ENCODE data around the gene CRACR2A. TPM values are rescaled to one million over a fixed set of nuclear protein-coding genes. Genes with fewer than 3 reads are reported as not detected.

The CRACR2A gene
- total RNA-seq, 2 donors from 2014 or later, result 50.3 to 54.8 TPM

DNA sequence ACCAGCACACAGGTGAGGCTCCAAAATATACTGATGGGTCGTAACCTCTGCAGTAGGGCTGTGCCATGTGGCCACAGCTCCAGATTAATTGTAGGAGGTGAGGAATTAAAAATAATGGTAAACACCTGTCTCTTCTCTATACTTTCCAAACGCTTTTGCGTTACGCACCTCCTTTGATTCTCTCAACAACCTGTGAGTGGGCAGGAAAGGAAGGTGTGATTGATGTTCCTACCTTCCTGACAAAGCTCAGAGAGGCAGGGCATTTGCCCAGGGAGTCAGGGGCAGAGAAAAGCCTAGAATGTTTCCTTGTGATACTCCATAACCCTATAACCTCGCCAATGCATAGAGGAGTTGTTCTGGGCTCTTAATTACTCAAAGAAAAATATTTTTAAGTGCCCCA, 137.0 kb downstream of the CRACR2A start:
- TF ChIP-seq, protein P1, sequence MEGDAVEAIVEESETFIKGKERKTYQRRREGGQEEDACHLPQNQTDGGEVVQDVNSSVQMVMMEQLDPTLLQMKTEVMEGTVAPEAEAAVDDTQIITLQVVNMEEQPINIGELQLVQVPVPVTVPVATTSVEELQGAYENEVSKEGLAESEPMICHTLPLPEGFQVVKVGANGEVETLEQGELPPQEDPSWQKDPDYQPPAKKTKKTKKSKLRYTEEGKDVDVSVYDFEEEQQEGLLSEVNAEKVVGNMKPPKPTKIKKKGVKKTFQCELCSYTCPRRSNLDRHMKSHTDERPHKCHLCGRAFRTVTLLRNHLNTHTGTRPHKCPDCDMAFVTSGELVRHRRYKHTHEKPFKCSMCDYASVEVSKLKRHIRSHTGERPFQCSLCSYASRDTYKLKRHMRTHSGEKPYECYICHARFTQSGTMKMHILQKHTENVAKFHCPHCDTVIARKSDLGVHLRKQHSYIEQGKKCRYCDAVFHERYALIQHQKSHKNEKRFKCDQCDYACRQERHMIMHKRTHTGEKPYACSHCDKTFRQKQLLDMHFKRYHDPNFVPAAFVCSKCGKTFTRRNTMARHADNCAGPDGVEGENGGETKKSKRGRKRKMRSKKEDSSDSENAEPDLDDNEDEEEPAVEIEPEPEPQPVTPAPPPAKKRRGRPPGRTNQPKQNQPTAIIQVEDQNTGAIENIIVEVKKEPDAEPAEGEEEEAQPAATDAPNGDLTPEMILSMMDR (IDR thresholded peaks at IDR 0.05), result no peak
- Histone ChIP-seq H3K9me3 (no peaks in the 10 kb centered on the region), H3K36me3 (no peaks in the 10 kb centered on the region), H3K9ac (ENCODE audit: low read depth in 2 of 2, low read length in 2 of 2) (no peak overlapping the region), H3K27me3 (no peaks in the 10 kb centered on the region), H3K27ac (no peak overlapping the region), H3K4me3 (no peak overlapping the region), H3K4me1 (no peaks in the 10 kb centered on the region)
- intact Hi-C loops (cut with DNase I), result no loop called here
- DNase-seq, result no peak

DNA sequence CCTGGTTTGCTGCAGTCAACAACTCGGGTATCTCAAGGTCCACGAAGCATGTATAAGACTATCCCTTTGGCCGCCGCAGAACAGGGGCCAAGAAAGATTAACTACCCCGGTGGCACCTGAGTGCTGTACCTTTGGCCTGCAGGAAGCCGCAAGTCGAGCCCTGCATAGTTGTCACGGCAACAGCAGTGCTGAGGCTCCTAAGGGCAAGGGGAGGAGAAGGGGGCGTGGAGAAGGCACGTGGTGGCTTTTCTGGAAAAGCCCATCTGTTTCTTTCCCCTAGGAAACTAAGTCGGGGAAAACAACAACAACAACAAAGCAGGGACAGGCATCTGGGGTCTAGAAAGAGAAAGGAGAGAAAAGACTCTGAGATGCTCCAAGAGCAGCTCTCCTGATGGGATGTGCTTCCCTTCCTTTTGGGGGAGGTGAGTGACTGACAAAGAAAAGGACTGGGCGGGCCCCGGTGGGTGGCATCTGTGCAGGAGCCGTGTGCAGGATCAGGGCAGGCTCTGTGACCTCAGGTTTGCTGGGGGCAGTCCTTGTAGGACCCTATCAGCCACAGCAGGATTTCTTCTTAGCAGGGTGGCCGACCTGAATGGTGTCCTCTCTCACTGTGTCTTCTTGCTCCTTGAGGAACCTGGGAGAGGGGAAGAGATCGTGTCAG, 138.0 kb downstream of the CRACR2A start:
- TF ChIP-seq, protein P1 (IDR thresholded peaks at IDR 0.05), result no peak
- Histone ChIP-seq H3K27ac (no peak overlapping the region), H3K4me3 (no peak overlapping the region), H3K9ac (ENCODE audit: low read depth in 2 of 2, low read length in 2 of 2) (no peak overlapping the region), H3K9me3 (no peaks in the 10 kb centered on the region), H3K4me1 (no peaks in the 10 kb centered on the region), H3K27me3 (no peaks in the 10 kb centered on the region), H3K36me3 (no peaks in the 10 kb centered on the region)
- intact Hi-C loops (cut with DNase I), result no loop called here
- DNase-seq, result no peak

DNA sequence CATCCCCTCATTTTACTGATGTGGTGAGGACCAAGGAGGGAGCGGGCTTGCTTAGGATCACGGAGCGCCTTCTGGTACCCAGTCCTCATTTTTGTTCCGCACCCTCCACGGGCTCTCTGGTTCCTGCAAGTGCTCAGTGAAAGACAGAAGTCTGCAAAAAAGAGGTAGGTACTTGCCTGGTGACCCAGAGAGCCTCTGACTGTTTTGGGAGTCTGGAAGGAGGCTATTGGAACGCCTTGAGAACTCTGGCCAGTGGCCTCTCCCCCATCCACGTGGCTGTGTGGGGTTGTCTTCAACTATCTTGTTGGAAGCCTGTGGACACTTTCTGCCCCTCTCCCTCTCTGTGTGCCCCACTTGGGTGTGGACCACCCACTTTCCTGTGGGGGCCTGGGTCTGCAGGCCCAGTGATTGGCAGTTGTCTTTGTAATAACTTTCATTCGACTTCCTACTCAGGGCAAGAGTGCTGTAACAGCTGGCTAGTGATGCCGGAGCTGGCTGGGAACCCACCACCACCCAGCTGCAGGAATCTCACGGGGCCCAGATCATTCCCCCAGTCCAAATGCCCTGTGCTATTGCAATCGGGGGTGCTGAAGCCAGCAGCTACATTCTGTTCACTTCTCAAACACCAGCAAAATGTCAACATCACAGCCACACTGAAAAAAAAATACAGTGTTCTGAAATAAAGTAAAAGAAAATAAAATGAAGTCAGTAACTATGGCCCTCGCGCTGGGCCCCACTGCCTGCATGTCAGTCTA, 139.1 kb downstream of the CRACR2A start:
- Histone ChIP-seq H3K27me3 (no peaks in the 10 kb centered on the region), H3K9me3 (no peaks in the 10 kb centered on the region), H3K36me3 (no peaks in the 10 kb centered on the region), H3K27ac (no peak overlapping the region), H3K4me1 (no peaks in the 10 kb centered on the region), H3K4me3 (no peak overlapping the region), H3K9ac (ENCODE audit: low read depth in 2 of 2, low read length in 2 of 2) (no peak overlapping the region)
- intact Hi-C loops (cut with DNase I), result no loop called here
- DNase-seq, result no peak
- TF ChIP-seq, protein P1 (IDR thresholded peaks at IDR 0.05), result no peak

DNA sequence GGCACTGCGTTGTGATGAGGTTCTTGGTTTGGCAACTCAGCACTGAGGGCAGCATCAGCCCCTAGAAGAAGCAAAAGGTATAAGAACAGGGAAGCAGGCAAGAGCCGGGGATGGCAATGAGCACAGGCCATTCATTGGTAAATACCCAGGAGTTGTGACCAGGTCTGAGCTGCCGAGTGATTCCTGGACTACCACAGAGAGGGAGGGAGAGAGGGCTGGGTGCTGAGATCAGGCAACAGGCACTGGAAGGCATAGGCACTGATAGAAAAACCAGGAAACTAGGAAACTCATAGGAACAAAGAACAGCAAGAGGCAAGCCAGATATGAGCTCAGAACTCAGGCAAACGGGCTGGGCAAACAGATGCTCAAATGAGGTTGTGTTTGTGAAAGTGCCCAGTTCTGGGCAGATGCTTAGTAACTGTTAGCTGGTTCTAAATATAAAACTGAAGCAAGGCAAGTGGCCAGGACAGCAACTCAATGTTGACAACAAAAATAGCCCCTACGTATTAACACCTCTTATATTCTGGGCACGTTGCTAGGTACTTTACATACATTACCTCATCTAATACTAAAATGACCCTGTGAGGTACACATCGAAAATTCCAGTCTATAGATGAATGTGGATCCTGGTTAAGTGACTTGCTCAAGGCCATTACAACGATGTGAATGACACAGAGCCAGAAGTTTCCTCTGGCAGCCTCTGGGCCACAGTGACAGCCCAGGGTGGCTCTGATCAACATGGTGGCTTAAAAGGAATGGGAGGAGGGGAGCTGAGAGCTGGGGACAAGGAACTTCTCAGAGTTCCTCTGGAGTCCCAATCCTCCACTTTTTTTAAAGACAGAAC, 140.8 kb downstream of the CRACR2A start:
- intact Hi-C loops (cut with DNase I), result no loop called here
- Histone ChIP-seq H3K27ac (no peak overlapping the region), H3K4me1 (no peaks in the 10 kb centered on the region), H3K4me3 (no peak overlapping the region), H3K9me3 (no peaks in the 10 kb centered on the region), H3K36me3 (no peaks in the 10 kb centered on the region), H3K9ac (ENCODE audit: low read depth in 2 of 2, low read length in 2 of 2) (no peak overlapping the region), H3K27me3 (no peaks in the 10 kb centered on the region)
- no peak for DNase-seq
- TF ChIP-seq, protein P1 (IDR thresholded peaks at IDR 0.05), result no peak

DNA sequence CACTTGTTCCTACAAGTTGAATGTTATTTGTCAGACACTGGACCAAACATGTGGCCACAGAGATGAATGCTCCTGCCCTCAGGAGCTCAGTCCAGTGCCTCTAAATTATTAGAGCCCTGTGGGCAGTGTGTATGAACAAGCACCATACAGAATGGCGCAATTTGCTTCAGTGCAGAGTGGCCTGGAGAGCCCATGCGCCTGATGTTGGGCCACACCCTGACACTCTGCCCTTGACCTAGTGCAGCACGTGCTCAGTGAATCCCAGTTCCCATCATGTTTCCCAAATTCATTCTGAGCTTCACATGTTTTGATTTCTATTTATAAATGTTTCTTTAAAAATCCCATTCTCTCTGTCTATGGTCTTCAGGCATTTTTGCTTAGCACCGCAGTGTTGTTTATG, 145.1 kb downstream of the CRACR2A start:
- TF ChIP-seq, protein P1 (IDR thresholded peaks at IDR 0.05), result no peak
- Histone ChIP-seq H3K4me1 (no peaks in the 10 kb centered on the region), H3K27ac (no peak overlapping the region), H3K9me3 (no peaks in the 10 kb centered on the region), H3K9ac (ENCODE audit: low read depth in 2 of 2, low read length in 2 of 2) (no peak overlapping the region), H3K27me3 (no peaks in the 10 kb centered on the region), H3K4me3 (no peak overlapping the region), H3K36me3 (no peaks in the 10 kb centered on the region)
- DNase-seq, result no peak
- intact Hi-C loops (cut with DNase I), result no loop called here

Data from colonic mucosa (tissue), 4 donors.